K562 (cell line): ENCODE measurements around the gene CCDC192. TPM values are rescaled to one million over a fixed set of nuclear protein-coding genes. Genes with fewer than 3 reads are reported as not detected.

ENCODE experiments used
- ATAC-seq: fragments of 200-7000 bp; cut with Tn5 transposase; 3 replicates; pipeline ENCODE4 v1.9.1; 2020; ENCODE audit warnings: moderate library complexity
- BruUV-seq: library from RNA; stranded (reverse); fragments of 400-500 nt; replicated peaks from 2 replicates; lab custom pipeline; 2021; lab: Mats Ljungman, UMichigan
- CTCF ChIA-PET: fragments of 300-600 bp; formaldehyde crosslinking; extraction: SDS; loops from one replicate; lab custom pipeline; 2021; ENCODE audit warnings: low intra/inter-chr PET ratio; lab: Yijun Ruan, JAX
- POLR2A ChIA-PET: fragments of 300-600, 350-650 bp; sonication (Branson Sonifier 250); formaldehyde crosslinking; extraction: SDS; loops from one replicate; lab custom pipeline; 2021; ENCODE audit warnings: antibody characterized with exemption, inconsistent platforms; lab: Yijun Ruan, JAX
- DNase-seq, 4 experiments: peaks; one replicate each; pipeline versions ENCODE4 v3.0.0 to v3.0.0-alpha.2; 2011 to 2018; ENCODE audit warnings: low spot score in 3 of 4, mixed read lengths in 3 of 4; ENCODE audit errors: extremely low read depth in 1 of 4
- FAIRE-seq: peaks from 2 replicates; lab custom pipeline; 2011; peaks lifted over from hg19 to GRCh38; lab: Jason Lieb, UNC
- H2AFZ ChIP-seq: 2 replicates; pipeline ENCODE4 v1.6.0; 2011; ENCODE audit warnings: low read depth, low read length, control low read depth, inconsistent platforms
- H3K27ac ChIP-seq: fragments of 200-600 bp; 3 replicates; pipeline ENCODE4 v1.8.0; 2011; ENCODE audit warnings: low read depth, mild to moderate bottlenecking, control low read depth, inconsistent platforms, low read length, moderate library complexity, mixed read lengths; ENCODE audit errors: extremely low read depth
- H3K27me3 ChIP-seq, 2 experiments: fragments of 300-600 bp in 1 of 2; 2 replicates in 1 of 2; 3 replicates in 1 of 2; pipeline versions ENCODE4 v1.6.0 to v1.8.0; 2011; ENCODE audit warnings: inconsistent platforms in 2 of 2, low read length in 2 of 2, mild to moderate bottlenecking in 1 of 2, mixed read lengths in 1 of 2, moderate library complexity in 1 of 2; ENCODE audit not compliant: control insufficient read depth in 2 of 2, insufficient read depth in 2 of 2
- H3K36me3 ChIP-seq: fragments of 300-600 bp; 3 replicates; pipeline ENCODE4 v1.8.0; 2011; ENCODE audit warnings: mild to moderate bottlenecking, low read length, inconsistent platforms; ENCODE audit not compliant: control insufficient read depth, insufficient read depth
- H3K4me1 ChIP-seq, 2 experiments: fragments of 200-600 bp in 1 of 2; replicated peaks in 1 of 2; 2 replicates in 1 of 2; 3 replicates in 1 of 2; pipeline versions ENCODE4 v1.5.1 to v1.8.0; 2011; ENCODE audit warnings: inconsistent platforms in 2 of 2, low read length in 2 of 2, mild to moderate bottlenecking in 1 of 2, mixed read lengths in 1 of 2, moderate library complexity in 1 of 2; ENCODE audit not compliant: control insufficient read depth in 2 of 2, insufficient read depth in 2 of 2
- H3K4me2 ChIP-seq: 2 replicates; pipeline ENCODE4 v1.6.1; 2011; ENCODE audit warnings: low read length, control low read depth, inconsistent platforms, mixed read lengths; ENCODE audit not compliant: insufficient read depth
- H3K4me3 ChIP-seq: fragments of 200-600 bp; sonication (generic), shearing (Covaris generic); 2 replicates; pipeline ENCODE4 v1.5.1; 2016; ENCODE audit warnings: control low read depth, inconsistent platforms
- H3K79me2 ChIP-seq: fragments of 200-600 bp; 3 replicates; pipeline ENCODE4 v1.8.0; 2011; ENCODE audit warnings: low read length, inconsistent platforms; ENCODE audit not compliant: control insufficient read depth, insufficient read depth
- H3K9ac ChIP-seq, 2 experiments: 2 replicates each; pipeline versions ENCODE4 v1.6.0 to v1.6.1; 2011; ENCODE audit warnings: low read depth in 2 of 2, low read length in 2 of 2, control low read depth in 1 of 2, inconsistent platforms in 1 of 2, mild to moderate bottlenecking in 1 of 2, mixed read lengths in 1 of 2; ENCODE audit not compliant: insufficient read depth in 1 of 2
- H3K9me1 ChIP-seq: one replicate; pipeline ENCODE4 v1.6.0; 2011; ENCODE audit warnings: inconsistent platforms, mild to moderate bottlenecking, low read length, moderate library complexity; ENCODE audit not compliant: control insufficient read depth, insufficient read depth
- H3K9me3 ChIP-seq: replicated peaks from 2 replicates; pipeline ENCODE4 v1.5.1; 2011; ENCODE audit warnings: low read depth, low read length, inconsistent platforms; ENCODE audit not compliant: control insufficient read depth, insufficient read depth
- H4K20me1 ChIP-seq: replicated peaks from 2 replicates; pipeline ENCODE4 v1.6.1; 2011; ENCODE audit warnings: low read length, inconsistent platforms, mixed read lengths; ENCODE audit not compliant: control insufficient read depth, insufficient read depth
- DIDO1 ChIP-seq: fragments of 450-650 bp; IDR thresholded peaks from 2 replicates; pipeline ENCODE4 v1.6.1; 2016; ENCODE audit warnings: low read depth, missing biosample characterization, missing genetic modification characterization
- ERF ChIP-seq: fragments of 450-650 bp; formaldehyde crosslinking; IDR thresholded peaks from 2 replicates; pipeline ENCODE4 v1.4.0; 2020; ENCODE audit warnings: mild to moderate bottlenecking, mixed read lengths
- HDAC1 ChIP-seq, 2 experiments: fragments of 450-650 bp; IDR thresholded peaks; 2 replicates each; pipeline ENCODE4 v1.6.1; 2016 to 2017; ENCODE audit warnings: inconsistent platforms in 1 of 2, mild to moderate bottlenecking in 1 of 2, moderate library complexity in 1 of 2
- NR2C1 ChIP-seq, 2 experiments: fragments of 450-650 bp; IDR thresholded peaks; 2 replicates each; pipeline ENCODE4 v1.6.1; 2017; ENCODE audit warnings: mild to moderate bottlenecking in 2 of 2, antibody characterized with exemption in 1 of 2, inconsistent platforms in 1 of 2, missing compliant biosample characterization in 1 of 2, missing genetic modification characterization in 1 of 2
- SRSF9 ChIP-seq: fragments of 200-400 bp; formaldehyde crosslinking; IDR thresholded peaks from 2 replicates; pipeline ENCODE4 v1.6.1; 2017; ENCODE audit warnings: low read depth, low read length, borderline replicate concordance
- TCF3 ChIP-seq: sonication (generic); formaldehyde crosslinking; IDR thresholded peaks from 2 replicates; pipeline ENCODE4 v1.4.0; 2020; ENCODE audit warnings: mild to moderate bottlenecking, missing genetic modification reagents
- WGBS: fragments of 100-300 bp; shearing (Covaris generic); methylation state at CpG from one replicate; pipeline ENCODE4 v1.1.6; 2016; ENCODE audit warnings: low coverage, mixed read lengths; ENCODE audit not compliant: insufficient coverage; ENCODE audit errors: missing lambda C conversion rate; 5-methylcytosine and 5-hydroxymethylcytosine counted together
- in situ Hi-C: fragments of 300-500 bp; cut with MboI; formaldehyde crosslinking; loops from 4 replicates; pipeline ENCODE4 v1.15.0; 2018; ENCODE audit warnings: inconsistent platforms, mixed read lengths
- intact Hi-C: fragments of 100-400 bp; cut with micrococcal nuclease; formaldehyde crosslinking; loops from 2 replicates; pipeline ENCODE4 v1.14.2; 2022
- polyA plus RNA-seq, 8 experiments: library from polyadenylated mRNA; depleted of rRNA in 4 of 8; stranded (reverse) in 5 of 8; unstranded in 3 of 8; fragments of >200 nt; fragmentation: Nextera tagmentation in 2 of 8; fragmentation: Illumina TruSeq in 1 of 8; extraction: Ambion mirVana in 2 of 8; extraction: Trizol in 1 of 8; gene quantifications; 2 replicates each; pipeline versions ENCODE4 v1.2.1 to v1.2.3, GENCODE V29; 2011 to 2014; ENCODE audit warnings: inconsistent platforms in 1 of 8, missing spikeins in 1 of 8
- total RNA-seq, 7 experiments: library from RNA; depleted of rRNA in 6 of 7; stranded (reverse); fragments of >200 nt in 6 of 7; fragmentation: Illumina TruSeq in 2 of 7; extraction: Trizol in 2 of 7; gene quantifications; 2 replicates each; pipeline versions ENCODE4 v1.2.1 to v1.2.3, GENCODE V29; 2011 to 2021; ENCODE audit warnings: low replicate concordance in 1 of 7
- TF ChIP-seq, protein P1 (sequence below): fragments of 250-450 bp; sonication (Bioruptor Pico); IDR thresholded peaks from 2 replicates; pipeline ENCODE4 v1.4.0; 2020; ENCODE audit warnings: borderline replicate concordance
- TF ChIP-seq, protein P2 (sequence below), 2 experiments: fragments of 200-800 bp in 1 of 2; sonication (Bioruptor generic) in 1 of 2; sonication (generic) in 1 of 2; formaldehyde crosslinking in 1 of 2; IDR thresholded peaks in 1 of 2; conservative IDR thresholded peaks in 1 of 2; 2 replicates each; pipeline versions ENCODE4 v1.5.0 to v1.6.1; 2016 to 2020; ENCODE audit warnings: missing compliant biosample characterization in 1 of 2, missing genetic modification characterization in 1 of 2, missing genetic modification reagents in 1 of 2

The CCDC192 gene
- total and polyA plus RNA-seq, 9 of the 15 experiments (the other 6 are each of a cell fraction or from before 2014, with no cell fraction given), result 0.21 to 0.66 (median 0.38) TPM; not detected in 2

GRCh38 chr5:127664093-127664492, 39.1 kb upstream of the CCDC192 start:
- Histone ChIP-seq H3K9ac (no peak overlapping the region), H2AFZ (no peak overlapping the region), H3K27me3 (no peaks in the 10 kb centered on the region; a peak in 1 of 5 replicates), H3K4me2 (no peak overlapping the region), H4K20me1 (no peaks in the 10 kb centered on the region), H3K79me2 (no peaks in the 10 kb centered on the region), H3K4me1 (no peaks in the 10 kb centered on the region), H3K4me3 (no peak overlapping the region), H3K9me3 (no peaks in the 10 kb centered on the region), H3K9me1 (no peaks in the 10 kb centered on the region), H3K27ac (no peak overlapping the region), H3K36me3 (no peaks in the 10 kb centered on the region)
- no peak for ATAC-seq
- in situ Hi-C loops, result no loop called here
- WGBS, result 3% methylated on average over 5 of the region's 5 CpGs
- CTCF ChIA-PET, result no interaction called here
- DNase-seq, result no peak
- BruUV-seq, result no TSS peak
- no peak for FAIRE-seq
- POLR2A ChIA-PET, result no interaction called here
- TF ChIP-seq TCF3 (CRISPR knock-in tag), result no peak
- no peak for TF ChIP-seq NR2C1 (IDR thresholded peaks at IDR 0.05)
- no peak for TF ChIP-seq NR2C1 (tag; IDR thresholded peaks at IDR 0.05)
- no peak for TF ChIP-seq HDAC1 (IDR thresholded peaks at IDR 0.05)
- TF ChIP-seq DIDO1 (tag), result no peak
- TF ChIP-seq, protein P1, sequence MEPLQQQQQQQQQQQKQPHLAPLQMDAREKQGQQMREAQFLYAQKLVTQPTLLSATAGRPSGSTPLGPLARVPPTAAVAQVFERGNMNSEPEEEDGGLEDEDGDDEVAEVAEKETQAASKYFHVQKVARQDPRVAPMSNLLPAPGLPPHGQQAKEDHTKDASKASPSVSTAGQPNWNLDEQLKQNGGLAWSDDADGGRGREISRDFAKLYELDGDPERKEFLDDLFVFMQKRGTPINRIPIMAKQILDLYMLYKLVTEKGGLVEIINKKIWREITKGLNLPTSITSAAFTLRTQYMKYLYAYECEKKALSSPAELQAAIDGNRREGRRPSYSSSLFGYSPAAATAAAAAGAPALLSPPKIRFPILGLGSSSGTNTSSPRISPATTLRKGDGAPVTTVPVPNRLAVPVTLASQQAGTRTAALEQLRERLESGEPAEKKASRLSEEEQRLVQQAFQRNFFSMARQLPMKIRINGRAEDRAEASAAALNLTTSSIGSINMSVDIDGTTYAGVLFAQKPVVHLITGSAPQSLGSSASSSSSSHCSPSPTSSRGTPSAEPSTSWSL (CRISPR knock-in tag), result no peak
- no peak for TF ChIP-seq SRSF9
- TF ChIP-seq ERF (CRISPR knock-in tag), result no peak
- TF ChIP-seq, protein P2, sequence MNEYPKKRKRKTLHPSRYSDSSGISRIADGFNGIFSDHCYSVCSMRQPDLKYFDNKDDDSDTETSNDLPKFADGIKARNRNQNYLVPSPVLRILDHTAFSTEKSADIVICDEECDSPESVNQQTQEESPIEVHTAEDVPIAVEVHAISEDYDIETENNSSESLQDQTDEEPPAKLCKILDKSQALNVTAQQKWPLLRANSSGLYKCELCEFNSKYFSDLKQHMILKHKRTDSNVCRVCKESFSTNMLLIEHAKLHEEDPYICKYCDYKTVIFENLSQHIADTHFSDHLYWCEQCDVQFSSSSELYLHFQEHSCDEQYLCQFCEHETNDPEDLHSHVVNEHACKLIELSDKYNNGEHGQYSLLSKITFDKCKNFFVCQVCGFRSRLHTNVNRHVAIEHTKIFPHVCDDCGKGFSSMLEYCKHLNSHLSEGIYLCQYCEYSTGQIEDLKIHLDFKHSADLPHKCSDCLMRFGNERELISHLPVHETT (CRISPR knock-in tag; conservative IDR thresholded peaks at IDR 0.05 in 1 of 2, IDR thresholded peaks at IDR 0.05 in 1 of 2), result no peak
- intact Hi-C loops, result no loop called here
